ENCODE measurements around the gene FAP.
A peak's percentile ranks its signal among the peaks of the same experiment; 100 is the strongest.

The FAP gene

GRCh38 chr2:162125138-162125537, 118.1 kb downstream of the FAP start:
- DNase-seq: no peak

GRCh38 chr2:162123806-162124758, 119.2 kb downstream of the FAP start:
- DNase-seq: peak in 1 of 2 donors; percentile 76
